Measurements from ENCODE around the gene RNF186.
A peak's percentile ranks its signal among the peaks of the same experiment; 100 is the strongest.
"Not testable (repeated sequence)": the region's sequence is repeated elsewhere in the genome, so short reads cannot be mapped to it uniquely, and the experiment has no call there.

The RNF186 gene

GRCh38 chr1:19798486-19799229 is 16.4 kb downstream of the RNF186 start:
- Histone ChIP-seq H3K9me3 (no peaks in the 10 kb centered on the region), H3K4me2 (peak overlapping the region; percentile 88), H3K27ac (peak overlapping the region; percentile 93), H3K4me1 (peaks cover 37% of the 10 kb centered on the region), H3K9ac (peak overlapping the region; percentile 86), H4K20me1 (no peaks in the 10 kb centered on the region), H3K27me3 (no peaks in the 10 kb centered on the region), H3K4me3 (peak overlapping the region; percentile 73), H3K36me3 (peaks cover 8% of the 10 kb centered on the region; the same call in 1 of the 2 replicates)
- TF ChIP-seq Cebpa-rat (IDR thresholded peaks at IDR 0.05): no peak

GRCh38 chr1:19797827-19798226 is 17.3 kb downstream of the RNF186 start:
- H3K9me3 ChIP-seq: no peaks in the 10 kb centered on the region
- 0 out of 2 replicates have a peak overlapping the region, but pooled peaks have one; percentile 86 for H3K9ac ChIP-seq
- peak overlapping the region; percentile 93; the same call in 1 of the 2 replicates for H3K27ac ChIP-seq
- H3K27me3 ChIP-seq: no peaks in the 10 kb centered on the region
- H3K4me2 ChIP-seq: peak overlapping the region; percentile 88
- TF ChIP-seq Cebpa-rat (IDR thresholded peaks at IDR 0.05): no peak
- H4K20me1 ChIP-seq: no peaks in the 10 kb centered on the region
- H3K4me1 ChIP-seq: peaks cover 42% of the 10 kb centered on the region
- peaks cover 11% of the 10 kb centered on the region; the same call in 1 of the 2 replicates for H3K36me3 ChIP-seq
- H3K4me3 ChIP-seq: no peak overlapping the region

- Histone ChIP-seq H3K27me3 (no peaks in the 10 kb centered on the region), H3K9ac (no peak overlapping the region), H4K20me1 (no peaks in the 10 kb centered on the region), H3K36me3 (peaks cover 33% of the 10 kb centered on the region), H3K4me1 (peaks cover 37% of the 10 kb centered on the region), H3K4me2 (no peak overlapping the region), H3K4me3 (no peak overlapping the region), H3K27ac (no peak overlapping the region), H3K9me3 (peaks cover 21% of the 10 kb centered on the region)
- no peak for TF ChIP-seq Cebpa-rat (IDR thresholded peaks at IDR 0.05)
These were observed 20.5 kb downstream of the RNF186 start for GRCh38 chr1:19794583-19794982.

- Histone ChIP-seq H3K36me3 (peaks cover 33% of the 10 kb centered on the region), H3K4me2 (peak overlapping the region; percentile 29), H3K27me3 (no peaks in the 10 kb centered on the region), H3K9me3 (peaks cover 21% of the 10 kb centered on the region), H3K4me1 (peaks cover 37% of the 10 kb centered on the region), H3K27ac (peak overlapping the region; percentile 10; the same call in 1 of the 2 replicates), H3K4me3 (no peak overlapping the region), H4K20me1 (no peaks in the 10 kb centered on the region), H3K9ac (no peak overlapping the region)
- TF ChIP-seq Cebpa-rat (IDR thresholded peaks at IDR 0.05): no peak
These were observed 21.6 kb downstream of the RNF186 start for GRCh38 chr1:19793360-19794046.

GRCh38 chr1:19792237-19793002 is 22.7 kb downstream of the RNF186 start:
- Histone ChIP-seq H3K27me3 (no peaks in the 10 kb centered on the region), H3K4me2 (no peak overlapping the region), H3K36me3 (peaks cover 33% of the 10 kb centered on the region), H3K4me3 (no peak overlapping the region), H3K9ac (no peak overlapping the region), H3K4me1 (peaks cover 41% of the 10 kb centered on the region), H3K9me3 (peaks cover 21% of the 10 kb centered on the region), H4K20me1 (no peaks in the 10 kb centered on the region), H3K27ac (no peak overlapping the region)
- TF ChIP-seq Cebpa-rat (IDR thresholded peaks at IDR 0.05): no peak

GRCh38 chr1:19790061-19790975 is 24.8 kb downstream of the RNF186 start:
- Histone ChIP-seq H3K4me2 (peak overlapping the region; percentile 5; the same call in 1 of the 2 replicates), H3K36me3 (peaks cover 35% of the 10 kb centered on the region), H3K9me3 (peaks cover 21% of the 10 kb centered on the region), H3K4me1 (peaks cover 62% of the 10 kb centered on the region)
- H4K20me1 ChIP-seq, H3K27me3 ChIP-seq, H3K4me3 ChIP-seq, H3K9ac ChIP-seq, H3K27ac ChIP-seq: not testable (repeated sequence)

GRCh38 chr1:19786988-19787423 is 28.1 kb downstream of the RNF186 start:
- Histone ChIP-seq H3K4me2 (peak overlapping the region; percentile 83), H3K27me3 (no peaks in the 10 kb centered on the region)

GRCh38 chr1:19785660-19786059 is 29.4 kb downstream of the RNF186 start:
- no peak for TF ChIP-seq Cebpa-rat (IDR thresholded peaks at IDR 0.05)
- H3K27ac ChIP-seq: peak overlapping the region; percentile 13; the same call in 1 of the 2 replicates
- H3K9ac ChIP-seq: no peak overlapping the region
- peaks cover 54% of the 10 kb centered on the region for H3K4me1 ChIP-seq
- H3K27me3 ChIP-seq: no peaks in the 10 kb centered on the region
- H3K4me3 ChIP-seq: no peak overlapping the region
- H3K4me2 ChIP-seq: peak overlapping the region; percentile 83
- no peaks in the 10 kb centered on the region for H4K20me1 ChIP-seq
- H3K36me3 ChIP-seq: peaks cover 31% of the 10 kb centered on the region
- peaks cover 5% of the 10 kb centered on the region for H3K9me3 ChIP-seq

More at GRCh38 chr1:19786988-19787423, 28.1 kb downstream of the RNF186 start:
- TF ChIP-seq Cebpa-rat (IDR thresholded peaks at IDR 0.05): no peak
- Histone ChIP-seq H3K27ac (peak overlapping the region; percentile 65), H3K9ac (peak overlapping the region; percentile 25; the same call in 1 of the 2 replicates), H3K36me3 (peaks cover 36% of the 10 kb centered on the region), H4K20me1 (no peaks in the 10 kb centered on the region), H3K9me3 (peaks cover 18% of the 10 kb centered on the region), H3K4me3 (peak overlapping the region; percentile 20), H3K4me1 (peaks cover 57% of the 10 kb centered on the region)
